ENCODE results near the gene RPL7A.

The RPL7A gene

DNA sequence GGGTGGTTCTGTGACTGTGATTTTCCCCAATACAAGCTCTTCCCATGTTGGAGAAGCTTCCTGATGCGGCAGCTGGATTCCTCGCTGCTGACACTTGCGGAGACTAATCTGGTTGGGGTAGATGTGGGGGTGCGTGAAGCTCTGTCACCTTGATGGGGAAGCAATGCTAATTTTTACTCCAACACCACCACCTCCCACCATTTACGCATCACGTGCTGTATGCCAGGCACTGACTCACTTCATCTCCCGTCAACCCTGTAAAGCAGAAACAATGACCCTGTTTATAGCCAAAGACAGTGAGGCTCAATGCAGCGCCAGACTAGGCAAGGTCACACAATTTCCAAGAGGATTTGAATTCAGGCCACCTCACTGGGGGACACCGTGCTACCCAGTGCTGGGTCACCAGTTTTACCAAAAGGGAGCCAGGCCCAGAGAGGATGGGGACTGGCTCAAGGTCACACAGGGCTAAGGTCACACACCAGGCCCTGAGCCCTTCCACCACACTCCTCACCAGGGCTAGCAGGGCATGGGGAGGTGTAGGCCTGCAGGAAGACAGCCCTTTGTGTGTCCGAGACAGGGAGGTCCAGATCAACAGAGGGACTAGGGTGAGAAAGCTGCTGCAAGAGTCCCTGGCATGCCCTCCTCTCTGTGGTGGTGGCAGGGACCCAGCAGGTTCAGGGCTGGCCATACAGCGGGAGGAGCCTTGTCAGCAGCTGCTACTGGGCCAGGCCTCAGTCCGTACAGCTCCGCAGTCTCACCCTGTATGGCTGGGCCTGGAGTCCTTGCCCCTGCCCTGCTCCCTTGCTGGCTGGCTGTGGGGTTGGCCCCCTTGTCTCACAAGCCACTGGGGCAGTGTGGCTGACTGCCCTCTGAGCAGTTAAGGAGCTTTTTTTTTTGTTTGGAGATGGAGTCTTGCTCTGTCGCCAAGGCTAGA lies 31.4 kb downstream of the RPL7A start:
- Histone ChIP-seq H3K36me3 (ENCODE audit: control insufficient read depth, insufficient read depth, low read length) (no peaks in the 10 kb centered on the region), H3K27me3 (replicated peaks; ENCODE audit: control insufficient read depth, insufficient read depth, low read length) (no peaks in the 10 kb centered on the region), H3K4me3 (replicated peaks; ENCODE audit: low read depth, low read length) (no peak overlapping the region)
- DNase-seq (ENCODE audit: extremely low read depth, insufficient read length), result no peak
- TF ChIP-seq, protein P1, sequence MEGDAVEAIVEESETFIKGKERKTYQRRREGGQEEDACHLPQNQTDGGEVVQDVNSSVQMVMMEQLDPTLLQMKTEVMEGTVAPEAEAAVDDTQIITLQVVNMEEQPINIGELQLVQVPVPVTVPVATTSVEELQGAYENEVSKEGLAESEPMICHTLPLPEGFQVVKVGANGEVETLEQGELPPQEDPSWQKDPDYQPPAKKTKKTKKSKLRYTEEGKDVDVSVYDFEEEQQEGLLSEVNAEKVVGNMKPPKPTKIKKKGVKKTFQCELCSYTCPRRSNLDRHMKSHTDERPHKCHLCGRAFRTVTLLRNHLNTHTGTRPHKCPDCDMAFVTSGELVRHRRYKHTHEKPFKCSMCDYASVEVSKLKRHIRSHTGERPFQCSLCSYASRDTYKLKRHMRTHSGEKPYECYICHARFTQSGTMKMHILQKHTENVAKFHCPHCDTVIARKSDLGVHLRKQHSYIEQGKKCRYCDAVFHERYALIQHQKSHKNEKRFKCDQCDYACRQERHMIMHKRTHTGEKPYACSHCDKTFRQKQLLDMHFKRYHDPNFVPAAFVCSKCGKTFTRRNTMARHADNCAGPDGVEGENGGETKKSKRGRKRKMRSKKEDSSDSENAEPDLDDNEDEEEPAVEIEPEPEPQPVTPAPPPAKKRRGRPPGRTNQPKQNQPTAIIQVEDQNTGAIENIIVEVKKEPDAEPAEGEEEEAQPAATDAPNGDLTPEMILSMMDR (IDR thresholded peaks at IDR 0.05; ENCODE audit: insufficient read depth, low read length, poor library complexity, severe bottlenecking), result no peak

DNA sequence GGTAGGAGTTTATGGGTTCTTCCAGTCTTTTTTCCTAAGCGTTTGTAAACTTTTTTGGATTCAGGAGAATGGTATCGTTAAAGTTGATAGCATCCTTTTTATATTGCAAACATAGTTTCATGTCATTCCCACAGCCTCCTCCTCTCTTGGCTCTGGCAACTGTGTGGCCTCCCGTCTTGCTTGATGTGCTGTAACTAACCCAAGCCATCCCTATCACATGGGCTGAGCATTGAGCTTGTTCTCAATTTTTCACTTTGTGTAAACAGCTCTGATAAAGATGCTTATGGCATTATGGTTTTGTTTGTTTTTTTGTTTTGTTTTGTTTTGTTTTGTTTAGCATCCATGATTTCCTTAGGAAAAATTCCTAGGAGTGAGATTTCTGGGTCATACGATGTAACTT lies 32.7 kb downstream of the RPL7A start:
- no peak for DNase-seq (ENCODE audit: extremely low read depth, insufficient read length)
- H3K4me3 ChIP-seq (replicated peaks; ENCODE audit: low read depth, low read length), result no peak overlapping the region
- no peaks in the 10 kb centered on the region for H3K36me3 ChIP-seq (ENCODE audit: control insufficient read depth, insufficient read depth, low read length)
- H3K27me3 ChIP-seq (replicated peaks; ENCODE audit: control insufficient read depth, insufficient read depth, low read length), result no peaks in the 10 kb centered on the region; the same call in 1 of the 2 replicates
- TF ChIP-seq, protein P1 (IDR thresholded peaks at IDR 0.05; ENCODE audit: insufficient read depth, low read length, poor library complexity, severe bottlenecking), result no peak

DNA sequence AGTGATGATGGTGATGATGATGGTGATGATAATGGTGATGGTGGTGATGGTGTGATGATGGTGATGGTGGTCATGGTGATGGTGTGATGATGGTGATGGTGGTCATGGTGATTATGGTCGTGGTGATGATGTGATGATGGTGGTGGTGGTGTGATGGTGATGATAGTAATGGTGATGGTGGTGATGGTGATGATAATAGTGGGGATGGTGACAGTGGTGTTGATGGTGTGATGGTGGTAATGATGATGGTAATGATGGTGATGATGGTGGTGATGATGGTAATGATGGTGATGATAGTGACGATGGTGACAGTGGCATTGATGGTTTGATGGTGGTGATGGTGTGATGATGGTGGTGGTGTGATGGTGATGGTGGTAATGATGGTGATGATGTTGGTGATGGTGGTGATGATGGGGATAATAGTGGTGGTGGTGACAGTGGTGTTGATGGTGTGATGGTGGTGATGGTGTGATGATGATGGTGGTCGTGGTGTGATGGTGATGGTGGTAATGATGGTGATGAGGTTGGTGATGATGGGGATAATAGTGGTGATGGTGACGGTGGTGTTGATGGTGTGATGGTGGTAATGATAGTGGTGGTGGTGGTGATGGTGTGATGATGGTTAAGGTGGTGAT lies 34.6 kb downstream of the RPL7A start:
- H3K36me3 ChIP-seq (ENCODE audit: control insufficient read depth, insufficient read depth, low read length), result no peaks in the 10 kb centered on the region
- no peak for DNase-seq (ENCODE audit: extremely low read depth, insufficient read length)
- no peak overlapping the region for H3K4me3 ChIP-seq (replicated peaks; ENCODE audit: low read depth, low read length)
- H3K27me3 ChIP-seq (replicated peaks; ENCODE audit: control insufficient read depth, insufficient read depth, low read length), result no peaks in the 10 kb centered on the region; the same call in 1 of the 2 replicates
- TF ChIP-seq, protein P1 (IDR thresholded peaks at IDR 0.05; ENCODE audit: insufficient read depth, low read length, poor library complexity, severe bottlenecking), result no peak

DNA sequence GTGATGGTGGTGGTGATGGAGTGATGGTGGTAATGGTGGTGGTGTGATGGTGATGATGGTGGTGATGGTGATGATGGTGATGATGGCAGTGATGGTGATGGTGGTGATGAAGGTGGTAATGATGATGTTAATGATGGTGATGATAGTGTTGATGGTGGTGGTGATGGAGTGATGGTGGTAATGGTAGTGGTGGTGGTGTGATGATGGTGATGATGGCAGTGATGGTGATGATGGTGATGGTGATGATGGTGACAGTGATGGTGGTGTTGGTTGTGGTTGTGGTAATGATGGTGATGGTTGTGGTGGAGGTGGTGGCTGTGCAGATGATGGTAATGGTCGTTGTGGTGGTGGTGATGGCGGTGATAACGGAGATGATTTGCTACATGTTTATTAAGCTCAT lies 35.4 kb downstream of the RPL7A start:
- no peak for DNase-seq (ENCODE audit: extremely low read depth, insufficient read length)
- Histone ChIP-seq H3K27me3 (replicated peaks; ENCODE audit: control insufficient read depth, insufficient read depth, low read length) (no peaks in the 10 kb centered on the region; the same call in 1 of the 2 replicates), H3K36me3 (ENCODE audit: control insufficient read depth, insufficient read depth, low read length) (no peaks in the 10 kb centered on the region), H3K4me3 (replicated peaks; ENCODE audit: low read depth, low read length) (no peak overlapping the region)
- TF ChIP-seq, protein P1 (IDR thresholded peaks at IDR 0.05; ENCODE audit: insufficient read depth, low read length, poor library complexity, severe bottlenecking), result no peak

DNA sequence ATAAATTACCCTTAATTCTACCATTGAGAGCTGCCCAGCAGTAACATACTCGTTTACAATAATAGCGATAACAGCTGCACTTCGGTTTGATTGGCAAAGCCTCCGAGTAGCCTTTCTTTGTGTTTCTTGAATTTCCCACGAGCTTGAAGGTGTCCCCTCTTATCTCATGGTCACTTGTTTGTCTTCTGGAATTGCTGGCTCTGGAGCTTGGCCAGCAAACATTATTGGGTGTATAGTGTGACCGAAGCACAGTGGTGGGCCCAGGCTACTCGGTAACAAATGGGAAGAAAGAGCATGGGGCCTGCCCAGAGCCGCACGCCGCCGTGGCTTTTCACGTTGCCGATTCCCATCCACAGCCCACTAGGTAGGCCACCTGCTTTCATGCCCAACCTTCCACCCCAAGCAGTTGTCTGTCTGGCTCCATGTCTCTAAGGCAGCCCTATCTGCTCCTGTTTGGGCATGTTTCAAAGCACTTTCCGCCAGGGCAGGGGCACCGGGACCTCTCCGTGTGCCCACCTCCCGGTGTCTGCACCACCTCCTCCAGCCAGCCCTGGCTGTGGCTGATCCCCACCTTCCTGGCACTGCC lies 36.8 kb downstream of the RPL7A start:
- no peak for DNase-seq (ENCODE audit: extremely low read depth, insufficient read length)
- Histone ChIP-seq H3K36me3 (ENCODE audit: control insufficient read depth, insufficient read depth, low read length) (no peaks in the 10 kb centered on the region), H3K27me3 (replicated peaks; ENCODE audit: control insufficient read depth, insufficient read depth, low read length) (no peaks in the 10 kb centered on the region; the same call in 1 of the 2 replicates), H3K4me3 (replicated peaks; ENCODE audit: low read depth, low read length) (no peak overlapping the region)
- TF ChIP-seq, protein P1 (IDR thresholded peaks at IDR 0.05; ENCODE audit: insufficient read depth, low read length, poor library complexity, severe bottlenecking), result no peak
